ENCODE measurements around the gene NSUN4.
A peak's percentile ranks its signal among the peaks of the same experiment; 100 is the strongest.

The NSUN4 gene

DNA sequence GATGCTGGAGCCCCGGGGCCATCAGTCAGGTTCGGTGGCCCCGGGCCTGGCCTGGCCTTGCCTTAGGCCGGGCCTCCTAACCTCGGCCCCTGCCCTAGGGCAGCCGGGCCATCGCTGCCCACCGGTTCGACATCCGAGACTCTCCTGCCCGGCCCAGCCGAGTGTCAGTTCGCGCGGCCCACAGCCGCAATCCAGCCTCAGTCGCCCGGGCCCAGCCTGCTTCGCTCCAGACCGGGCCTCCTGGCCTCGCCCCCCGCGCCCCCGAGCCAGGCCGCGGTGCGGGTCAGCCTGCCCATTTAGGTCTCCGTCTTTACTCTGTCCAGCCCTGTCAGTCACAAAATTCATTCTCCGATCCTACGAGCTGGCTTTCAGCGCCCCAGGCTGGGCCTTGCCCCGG is 38.0 kb upstream of the NSUN4 start:
- peak overlapping the region; percentile 77 for H3K27ac ChIP-seq (ENCODE audit: low read depth, low read length)
- peaks cover 27% of the 10 kb centered on the region for H3K4me1 ChIP-seq (ENCODE audit: control insufficient read depth, low read length)
- peaks cover 3% of the 10 kb centered on the region for H3F3A ChIP-seq (ENCODE audit: control insufficient read depth, insufficient read depth)
- peaks cover 99% of the 10 kb centered on the region for H3K79me2 ChIP-seq (ENCODE audit: control insufficient read depth, low read length)
- H3K4me2 ChIP-seq (ENCODE audit: low read length): peak overlapping the region; percentile 92
- no peak for TF ChIP-seq EZH2phosphoT487 (IDR thresholded peaks at IDR 0.05; ENCODE audit: borderline replicate concordance, low read length)
- TF ChIP-seq, protein P1, sequence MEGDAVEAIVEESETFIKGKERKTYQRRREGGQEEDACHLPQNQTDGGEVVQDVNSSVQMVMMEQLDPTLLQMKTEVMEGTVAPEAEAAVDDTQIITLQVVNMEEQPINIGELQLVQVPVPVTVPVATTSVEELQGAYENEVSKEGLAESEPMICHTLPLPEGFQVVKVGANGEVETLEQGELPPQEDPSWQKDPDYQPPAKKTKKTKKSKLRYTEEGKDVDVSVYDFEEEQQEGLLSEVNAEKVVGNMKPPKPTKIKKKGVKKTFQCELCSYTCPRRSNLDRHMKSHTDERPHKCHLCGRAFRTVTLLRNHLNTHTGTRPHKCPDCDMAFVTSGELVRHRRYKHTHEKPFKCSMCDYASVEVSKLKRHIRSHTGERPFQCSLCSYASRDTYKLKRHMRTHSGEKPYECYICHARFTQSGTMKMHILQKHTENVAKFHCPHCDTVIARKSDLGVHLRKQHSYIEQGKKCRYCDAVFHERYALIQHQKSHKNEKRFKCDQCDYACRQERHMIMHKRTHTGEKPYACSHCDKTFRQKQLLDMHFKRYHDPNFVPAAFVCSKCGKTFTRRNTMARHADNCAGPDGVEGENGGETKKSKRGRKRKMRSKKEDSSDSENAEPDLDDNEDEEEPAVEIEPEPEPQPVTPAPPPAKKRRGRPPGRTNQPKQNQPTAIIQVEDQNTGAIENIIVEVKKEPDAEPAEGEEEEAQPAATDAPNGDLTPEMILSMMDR (IDR thresholded peaks at IDR 0.05; ENCODE audit: low read depth, low read length, poor library complexity, severe bottlenecking): no peak
- H3K9me3 ChIP-seq (ENCODE audit: control insufficient read depth, insufficient read depth, low read length): no peaks in the 10 kb centered on the region
- peaks cover 28% of the 10 kb centered on the region; the same call in 1 of the 2 replicates for H4K20me1 ChIP-seq (ENCODE audit: control insufficient read depth, insufficient read depth, low read depth, low read length)
- no peaks in the 10 kb centered on the region for H3K27me3 ChIP-seq (ENCODE audit: control insufficient read depth, low read length)
- H3K4me3 ChIP-seq (ENCODE audit: low read length): peak overlapping the region; percentile 81
- H3K36me3 ChIP-seq (ENCODE audit: control insufficient read depth, low read length): peaks cover 73% of the 10 kb centered on the region
- H3K9me2 ChIP-seq (replicated peaks; ENCODE audit: control insufficient read depth, low read length): no peaks in the 10 kb centered on the region

DNA sequence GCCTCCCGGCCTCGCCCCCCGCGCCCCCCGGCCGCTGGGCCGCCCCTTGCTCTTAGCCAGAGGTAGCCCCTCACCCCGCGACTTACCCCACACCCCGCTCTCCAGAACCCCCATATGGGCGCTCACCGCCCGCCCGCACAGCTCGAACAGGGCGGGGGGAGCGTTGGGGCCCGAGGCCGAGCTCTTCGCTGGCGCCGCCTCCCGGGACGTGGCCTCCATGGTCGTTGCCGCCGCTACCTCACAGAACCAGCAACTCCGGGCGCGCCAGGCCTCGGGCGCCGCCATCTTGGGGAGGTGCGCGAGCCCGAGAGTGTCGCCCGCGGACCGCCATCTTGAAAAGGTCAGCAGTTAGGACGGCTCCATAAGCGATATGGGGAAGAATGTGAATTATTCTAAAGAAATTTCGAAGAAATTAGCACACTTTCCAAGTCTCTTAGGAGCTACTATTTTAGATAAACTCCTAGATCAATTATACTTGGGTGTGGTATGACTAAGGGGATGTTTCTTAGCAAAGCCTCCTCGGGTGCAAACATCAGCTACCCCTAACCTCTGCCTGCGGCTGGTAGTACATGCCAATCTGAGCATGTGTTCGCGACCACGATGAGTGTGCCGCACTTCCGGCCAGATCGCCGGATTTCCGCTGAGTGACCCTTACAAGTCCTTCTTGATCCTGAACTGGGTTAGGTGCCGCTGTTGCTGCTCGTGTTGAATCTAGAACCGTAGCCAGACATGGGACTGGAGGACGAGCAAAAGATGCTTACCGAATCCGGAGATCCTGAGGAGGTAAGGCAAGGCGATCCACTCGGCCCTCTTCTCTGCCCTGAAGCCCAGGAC is 37.4 kb upstream of the NSUN4 start, which contains the start of the genes LRRC41 and UQCRH:
TSS of gene LRRC41 (minus strand) at position 579 of the 834 bp plus-strand sequence. CDS start at position 285, 294 bp downstream.
TSS of gene UQCRH (plus strand) at position 661 of the 834 bp plus-strand sequence. CDS start at position 730, 69 bp downstream.
- Histone ChIP-seq H3K9me3 (ENCODE audit: control insufficient read depth, insufficient read depth, low read length) (no peaks in the 10 kb centered on the region), H4K20me1 (ENCODE audit: control insufficient read depth, insufficient read depth, low read depth, low read length) (peaks cover 34% of the 10 kb centered on the region; the same call in 1 of the 2 replicates), H3K4me2 (ENCODE audit: low read length) (peak within 1 kb of the TSS; percentile 92), H3K4me1 (ENCODE audit: control insufficient read depth, low read length) (peaks cover 33% of the 10 kb centered on the region), H3K4me3 (ENCODE audit: low read length) (peak within 1 kb of the TSS; percentile 81), H3K27ac (ENCODE audit: low read depth, low read length) (peak within 1 kb of the TSS; percentile 77), H3K9me2 (replicated peaks; ENCODE audit: control insufficient read depth, low read length) (no peaks in the 10 kb centered on the region), H3K36me3 (ENCODE audit: control insufficient read depth, low read length) (peaks cover 73% of the 10 kb centered on the region), H3K79me2 (ENCODE audit: control insufficient read depth, low read length) (peaks cover 99% of the 10 kb centered on the region), H3K27me3 (ENCODE audit: control insufficient read depth, low read length) (no peaks in the 10 kb centered on the region), H3F3A (ENCODE audit: control insufficient read depth, insufficient read depth) (peaks cover 3% of the 10 kb centered on the region)
- no peak for TF ChIP-seq EZH2phosphoT487 (IDR thresholded peaks at IDR 0.05; ENCODE audit: borderline replicate concordance, low read length)

DNA sequence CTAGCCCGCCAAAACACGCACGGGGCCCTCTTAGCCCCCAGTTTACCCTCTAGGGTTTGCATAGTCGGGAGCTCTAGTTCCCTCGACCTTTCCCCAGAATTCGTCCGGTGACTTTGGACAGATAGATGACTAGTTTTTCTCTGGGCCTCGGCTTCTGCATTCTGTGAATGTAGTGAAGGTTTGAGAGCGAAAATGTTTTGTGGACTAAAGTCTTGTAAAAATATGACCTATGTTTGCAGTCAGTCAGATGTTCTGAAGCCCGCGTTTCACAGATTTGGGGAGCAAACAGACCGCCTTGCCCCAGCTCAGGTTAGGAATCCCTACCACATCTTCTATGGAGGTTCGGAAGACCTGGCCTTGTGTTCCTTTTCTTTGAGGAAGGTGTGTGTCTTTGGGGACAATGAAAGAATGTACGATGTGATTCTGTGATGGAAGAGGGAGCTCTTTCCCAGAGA is 36.7 kb upstream of the NSUN4 start:
- Histone ChIP-seq H3K4me1 (ENCODE audit: control insufficient read depth, low read length) (peaks cover 39% of the 10 kb centered on the region), H3K4me3 (ENCODE audit: low read length) (peak overlapping the region; percentile 81), H3F3A (ENCODE audit: control insufficient read depth, insufficient read depth) (peaks cover 6% of the 10 kb centered on the region; the same call in 1 of the 2 replicates), H4K20me1 (ENCODE audit: control insufficient read depth, insufficient read depth, low read depth, low read length) (peaks cover 34% of the 10 kb centered on the region; the same call in 1 of the 2 replicates), H3K79me2 (ENCODE audit: control insufficient read depth, low read length) (peaks cover 99% of the 10 kb centered on the region), H3K36me3 (ENCODE audit: control insufficient read depth, low read length) (peaks cover 73% of the 10 kb centered on the region), H3K9me2 (replicated peaks; ENCODE audit: control insufficient read depth, low read length) (no peaks in the 10 kb centered on the region), H3K27me3 (ENCODE audit: control insufficient read depth, low read length) (no peaks in the 10 kb centered on the region), H3K27ac (ENCODE audit: low read depth, low read length) (peak overlapping the region; percentile 77), H3K4me2 (ENCODE audit: low read length) (peak overlapping the region; percentile 92), H3K9me3 (ENCODE audit: control insufficient read depth, insufficient read depth, low read length) (no peaks in the 10 kb centered on the region)
- no peak for TF ChIP-seq EZH2phosphoT487 (IDR thresholded peaks at IDR 0.05; ENCODE audit: borderline replicate concordance, low read length)
- TF ChIP-seq, protein P1 (IDR thresholded peaks at IDR 0.05; ENCODE audit: low read depth, low read length, poor library complexity, severe bottlenecking): no peak
